H1 (cell line): ENCODE data around the gene TP53BP2. TPM values are rescaled to one million over a fixed set of nuclear protein-coding genes. Genes with fewer than 3 reads are reported as not detected.

Source experiments
- CHD7 ChIP-seq: fragments of 300-600 bp; sonication (generic); IDR thresholded peaks from 2 replicates; pipeline ENCODE4 v1.7.1; 2012; ENCODE audit warnings: low read length, moderate library complexity, mild to moderate bottlenecking, inconsistent platforms; ENCODE audit not compliant: insufficient replicate concordance
- CTBP2 ChIP-seq: IDR thresholded peaks from 2 replicates; pipeline ENCODE4 v1.7.0; 2011; ENCODE audit warnings: borderline replicate concordance, mild to moderate bottlenecking, moderate library complexity, mixed read lengths, low read length; ENCODE audit not compliant: insufficient read depth, insufficient read length
- JUND ChIP-seq: IDR thresholded peaks from 2 replicates; pipeline ENCODE4 v1.6.1; 2011; ENCODE audit warnings: mild to moderate bottlenecking, improper control_type of control experiment, low read length
- KDM5A ChIP-seq: fragments of 200-600 bp; IDR thresholded peaks from 2 replicates; pipeline ENCODE4 v1.7.1; 2012; ENCODE audit warnings: mild to moderate bottlenecking, low read length, inconsistent platforms, mixed read lengths
- RAD21 ChIP-seq, 2 experiments: IDR thresholded peaks in 1 of 2; conservative IDR thresholded peaks in 1 of 2; 2 replicates each; pipeline ENCODE4 v1.6.1; 2011; ENCODE audit warnings: low read depth in 2 of 2, low read length in 2 of 2, improper control_type of control experiment in 1 of 2, inconsistent platforms in 1 of 2, mild to moderate bottlenecking in 1 of 2, moderate library complexity in 1 of 2
- TBP ChIP-seq: IDR thresholded peaks from 2 replicates; pipeline ENCODE4 v1.6.1; 2011; ENCODE audit warnings: low read depth, low read length, improper control_type of control experiment
- YY1 ChIP-seq: IDR thresholded peaks from 2 replicates; pipeline ENCODE4 v1.6.1; 2011; ENCODE audit warnings: low read depth, mild to moderate bottlenecking, low read length
- ZNF274 ChIP-seq: IDR thresholded peaks from 2 replicates; pipeline ENCODE4 v1.7.0; 2012; ENCODE audit warnings: low read length, borderline replicate concordance; ENCODE audit errors: extremely low read depth
- polyA plus RNA-seq, 7 experiments: library from polyadenylated mRNA; depleted of rRNA in 3 of 7; stranded (reverse) in 5 of 7; unstranded in 2 of 7; fragments of >200 nt in 5 of 7; fragments of 200-250 nt in 2 of 7; gene quantifications; 1 replicate in 5 of 7; 2 replicates in 1 of 7; 4 replicates in 1 of 7; pipeline versions ENCODE4 v1.2.1 to v1.2.3, GENCODE V29; 2011 to 2013; ENCODE audit warnings: missing spikeins in 2 of 7, mixed read lengths in 2 of 7
- total RNA-seq: library from RNA; stranded (reverse); fragmentation: NEBNext Ultra II Directional; extraction: Animal tissue kit (Norgen Biotek cat#: 25700); gene quantifications from 2 replicates; pipeline ENCODE4 v1.2.1, GENCODE V29; 2021
- TF ChIP-seq, protein P1 (sequence below): IDR thresholded peaks from 2 replicates; pipeline ENCODE4 v1.6.1; 2011; ENCODE audit warnings: low read length, improper control_type of control experiment

The TP53BP2 gene
- total and polyA plus RNA-seq, 2 of the 8 experiments (the other 6 are each of a cell fraction or from before 2014, with no cell fraction given) = 18.0 to 38.7 TPM

DNA sequence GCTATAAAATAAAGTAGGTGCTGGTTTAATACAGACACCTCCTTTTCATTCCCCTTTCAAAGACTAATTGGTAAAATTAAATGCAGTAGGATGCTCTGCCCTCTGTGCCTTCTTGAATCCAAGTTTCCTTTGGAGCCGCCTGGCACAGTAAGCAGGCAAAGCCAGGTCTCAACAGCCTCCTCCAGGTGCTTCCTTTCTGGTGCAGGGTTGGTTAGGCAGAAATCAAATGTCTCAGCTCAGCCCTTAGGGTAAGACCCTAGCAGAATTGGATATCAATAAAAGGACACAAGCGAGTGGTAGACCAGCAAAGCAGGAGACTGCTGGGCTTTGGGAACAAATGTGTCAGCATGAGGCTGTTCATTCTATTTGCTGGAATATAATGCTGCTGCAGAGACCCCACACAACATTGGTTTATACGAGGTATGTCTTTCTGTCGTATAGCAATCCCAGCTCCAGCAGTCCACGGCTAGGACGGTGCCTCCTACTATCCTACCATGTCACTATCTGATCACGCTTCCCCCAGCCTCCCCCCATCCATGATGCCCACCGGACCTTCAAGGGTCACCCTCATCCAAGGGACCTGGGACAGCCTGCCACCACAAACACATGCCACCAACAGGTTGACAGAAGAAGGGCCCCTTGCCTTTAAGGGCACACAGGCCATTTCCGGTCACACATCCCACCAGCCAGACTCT, 75.0 kb downstream of the TP53BP2 start (continued):
- no peak for TF ChIP-seq CHD7
- no peak for TF ChIP-seq KDM5A
- TF ChIP-seq JUND = no peak
- TF ChIP-seq RAD21 (IDR thresholded peaks at IDR 0.05 in 1 of 2, conservative IDR thresholded peaks at IDR 0.05 in 1 of 2; ENCODE audit: low read depth in 2 of 2, low read length in 2 of 2) = no peak
- TF ChIP-seq, protein P1, sequence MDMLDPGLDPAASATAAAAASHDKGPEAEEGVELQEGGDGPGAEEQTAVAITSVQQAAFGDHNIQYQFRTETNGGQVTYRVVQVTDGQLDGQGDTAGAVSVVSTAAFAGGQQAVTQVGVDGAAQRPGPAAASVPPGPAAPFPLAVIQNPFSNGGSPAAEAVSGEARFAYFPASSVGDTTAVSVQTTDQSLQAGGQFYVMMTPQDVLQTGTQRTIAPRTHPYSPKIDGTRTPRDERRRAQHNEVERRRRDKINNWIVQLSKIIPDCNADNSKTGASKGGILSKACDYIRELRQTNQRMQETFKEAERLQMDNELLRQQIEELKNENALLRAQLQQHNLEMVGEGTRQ = no peak
- no peak for TF ChIP-seq TBP
- TF ChIP-seq YY1 = no peak
- no peak for TF ChIP-seq CTBP2
- no peak for TF ChIP-seq ZNF274
